HG02642 (cell line): Measurements from ENCODE around the gene PCSK5.
"Not testable (repeated sequence)": the region's sequence is repeated elsewhere in the genome, so short reads cannot be mapped to it uniquely, and the experiment has no call there.

Source experiments
- ATAC-seq: cut with Tn5 transposase; IDR thresholded peaks from one replicate; pipeline ENCODE4 v1.9.1; 2021; ENCODE audit warnings: mild to moderate bottlenecking; ENCODE audit not compliant: unreplicated experiment, poor library complexity

Gene PCSK5

GRCh38 chr9:76289703-76290102, 399.2 kb downstream of the PCSK5 start:
- no peak for ATAC-seq

DNA sequence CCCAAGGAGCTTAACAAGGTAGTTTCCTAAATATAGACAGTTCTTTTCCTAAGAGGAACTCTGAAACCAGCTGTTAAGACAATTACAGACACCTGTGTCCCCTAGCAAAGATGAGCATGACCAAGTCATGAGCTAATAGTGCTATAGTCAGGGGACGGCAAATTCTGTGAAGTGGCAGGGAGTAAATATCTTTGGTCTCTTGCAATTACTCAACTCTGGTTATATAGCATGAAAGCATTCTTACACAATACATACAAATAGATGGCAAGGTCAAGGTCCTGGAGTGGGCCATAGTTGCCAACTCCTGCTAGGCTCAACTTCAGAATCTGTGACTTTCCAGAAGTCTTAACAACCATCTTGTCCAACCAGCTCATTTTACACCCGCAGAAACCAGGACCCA, 400.1 kb downstream of the PCSK5 start:
- ATAC-seq, result no peak

GRCh38 chr9:76292246-76292645, 401.8 kb downstream of the PCSK5 start:
- ATAC-seq, result no peak

DNA sequence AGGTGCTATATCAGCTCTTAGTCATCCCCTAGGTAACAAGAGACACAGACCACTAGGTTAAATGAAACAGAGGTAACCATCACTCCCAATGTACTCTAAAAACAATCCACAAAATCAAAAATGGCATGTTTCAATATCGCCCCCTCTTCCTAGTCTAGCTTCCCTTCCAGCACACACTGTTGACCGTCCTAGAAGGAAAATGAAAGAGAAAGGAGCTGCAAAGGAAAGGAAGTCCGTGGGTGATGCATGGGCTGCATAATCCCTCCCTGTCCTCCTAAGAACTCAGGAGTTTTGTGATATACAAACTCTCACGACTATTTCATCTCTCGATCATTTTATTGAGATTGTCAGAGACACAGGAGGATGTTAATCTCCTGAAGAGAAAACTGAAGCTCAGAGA, 402.2 kb downstream of the PCSK5 start:
- ATAC-seq, result no peak

- ATAC-seq, result no peak
Observed at GRCh38 chr9:76294301-76294700, 403.8 kb downstream of the PCSK5 start.

- no peak for ATAC-seq
Observed at GRCh38 chr9:76296561-76297310, 406.3 kb downstream of the PCSK5 start.

DNA sequence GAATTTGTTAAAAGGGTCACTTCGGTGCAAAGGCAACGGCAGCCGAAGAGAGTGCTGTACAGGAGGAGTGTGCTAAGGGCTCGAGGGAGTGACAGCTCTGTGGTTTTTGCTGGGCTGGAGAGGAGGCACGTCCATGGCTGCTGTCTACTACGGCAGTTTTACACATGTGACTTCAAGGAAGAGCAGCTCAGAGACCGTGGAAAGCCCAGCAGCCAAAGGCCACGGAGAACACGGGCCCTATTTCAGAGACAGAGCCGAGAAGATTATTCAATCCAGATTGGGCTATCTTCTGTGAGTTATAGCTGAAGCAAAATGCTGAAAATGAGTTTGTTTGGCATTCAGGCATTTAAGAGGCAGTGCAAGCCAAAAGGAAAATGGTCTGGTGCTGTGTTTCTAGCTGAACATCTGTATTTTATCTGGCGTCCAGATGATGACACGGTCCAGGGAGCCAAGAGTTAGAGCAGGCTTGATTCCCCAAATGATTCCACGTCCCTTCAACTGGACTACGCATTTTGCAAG, 407.3 kb downstream of the PCSK5 start:
- no peak for ATAC-seq

DNA sequence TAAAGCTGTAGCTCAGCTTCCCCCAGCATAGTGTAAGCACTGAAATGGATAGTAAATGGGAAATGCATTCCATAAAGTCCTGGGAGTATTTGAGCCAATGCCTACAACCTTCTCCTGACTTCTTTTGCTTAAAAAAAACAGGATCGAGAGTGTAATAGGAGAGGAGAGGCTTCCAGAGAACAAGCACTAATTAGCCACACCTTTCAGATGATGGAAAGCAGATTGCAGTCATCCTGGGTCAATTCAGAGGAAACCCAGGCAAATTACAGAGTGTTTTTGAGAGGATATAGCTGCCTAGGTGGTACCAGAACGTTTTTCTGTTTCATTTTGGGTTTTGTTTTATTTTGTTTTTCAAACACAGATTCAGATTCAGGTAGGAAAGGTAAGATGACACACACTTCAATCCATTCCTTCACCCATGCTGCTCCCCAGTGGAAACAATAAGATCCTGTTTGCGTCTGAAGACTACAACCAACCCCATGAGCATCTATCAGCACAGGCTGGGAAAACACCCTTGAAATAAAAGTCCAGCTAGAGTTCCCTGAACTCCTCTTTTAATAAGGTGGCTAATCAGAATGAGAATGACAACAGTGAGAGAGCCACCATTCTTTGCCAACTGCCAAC, 408.2 kb downstream of the PCSK5 start:
- ATAC-seq, result no peak

GRCh38 chr9:76302543-76302942, 412.1 kb downstream of the PCSK5 start:
- ATAC-seq, result no peak

DNA sequence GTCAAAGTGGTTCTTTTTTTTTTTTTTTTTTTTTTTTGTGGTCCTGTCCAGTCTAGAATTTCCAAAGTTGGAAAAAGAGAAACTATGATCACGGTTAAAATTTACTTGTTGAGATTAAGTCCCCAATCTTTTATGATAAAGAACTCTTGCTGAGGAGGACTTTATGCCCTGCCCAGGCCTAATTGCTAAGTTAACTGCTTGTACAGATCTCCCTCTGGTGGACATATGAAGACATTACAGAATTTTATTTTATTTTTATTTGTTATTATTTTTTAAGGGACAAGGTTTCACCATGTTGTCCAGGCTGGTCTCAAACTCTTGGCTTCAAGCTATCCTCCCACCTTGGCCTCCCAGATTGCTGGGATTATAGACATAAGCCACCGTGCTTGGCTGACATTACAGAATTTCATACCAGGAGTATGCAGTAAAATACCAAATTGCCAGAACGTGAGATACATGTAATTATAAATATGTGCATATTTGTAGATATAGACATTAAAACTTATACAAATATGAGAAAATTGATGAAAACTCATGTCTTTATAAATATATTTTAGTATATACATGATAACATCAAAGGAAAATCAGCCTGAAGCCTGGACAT, 412.6 kb downstream of the PCSK5 start:
- ATAC-seq, result no peak

- ATAC-seq, result not testable (repeated sequence)
Observed at GRCh38 chr9:76307047-76307446, 416.6 kb downstream of the PCSK5 start.

DNA sequence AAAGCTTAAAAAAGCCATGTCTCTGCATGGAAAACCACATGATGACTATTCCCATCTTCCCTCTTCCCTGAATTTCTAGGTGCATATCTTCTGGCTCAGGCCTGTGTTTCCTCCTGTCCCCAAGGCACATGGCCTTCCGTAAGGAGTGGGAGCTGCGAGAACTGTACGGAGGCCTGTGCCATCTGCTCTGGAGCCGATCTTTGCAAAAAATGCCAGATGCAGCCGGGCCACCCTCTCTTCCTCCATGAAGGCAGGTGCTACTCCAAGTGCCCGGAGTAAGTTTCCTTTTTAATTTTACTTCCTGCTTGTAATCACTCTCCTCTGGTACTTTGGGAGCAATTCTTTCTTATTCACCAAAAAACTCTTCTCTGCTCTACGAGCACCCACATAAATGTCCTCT, 420.1 kb downstream of the PCSK5 start:
- no peak for ATAC-seq

DNA sequence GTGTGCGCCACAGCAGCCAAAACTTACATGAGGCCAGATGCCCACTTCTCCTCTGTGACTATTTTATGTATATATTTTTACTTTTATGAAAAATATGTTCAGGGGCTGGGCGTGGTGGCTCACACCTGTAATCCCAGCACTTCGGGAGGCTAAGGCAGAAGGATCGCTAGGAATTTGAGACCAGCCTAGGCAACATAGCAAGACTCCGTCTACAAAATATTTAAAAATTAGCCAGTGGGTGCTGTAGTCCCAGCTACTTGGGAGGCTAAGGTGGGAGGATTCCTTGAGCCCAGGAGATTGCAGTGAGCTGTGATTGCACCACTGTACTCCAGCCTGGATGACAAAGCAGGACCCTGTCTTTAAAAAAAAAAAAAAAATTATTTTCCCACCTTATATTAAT, 420.5 kb downstream of the PCSK5 start:
- ATAC-seq, result no peak

GRCh38 chr9:76311537-76311936, 421.1 kb downstream of the PCSK5 start:
- no peak for ATAC-seq

DNA sequence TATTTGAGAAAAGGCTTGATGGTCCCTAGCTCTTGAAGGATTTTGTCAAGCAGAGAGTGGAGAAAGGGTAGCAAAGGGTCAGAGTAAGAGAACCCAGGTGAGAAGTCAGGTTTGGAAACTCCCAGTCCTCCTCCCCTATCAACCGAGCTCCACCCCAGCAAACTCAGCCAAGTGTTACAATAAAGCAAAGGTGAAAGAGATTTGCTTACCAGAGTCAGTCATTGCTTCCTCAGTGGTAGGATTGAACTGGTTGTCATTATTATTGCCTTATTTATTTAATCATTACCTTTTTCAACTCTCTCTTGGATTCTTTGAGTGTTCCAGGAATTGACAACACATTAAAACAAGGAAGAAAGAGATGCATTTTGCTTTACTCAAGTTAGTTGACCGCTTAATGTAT, 423.3 kb downstream of the PCSK5 start:
- ATAC-seq, result no peak

DNA sequence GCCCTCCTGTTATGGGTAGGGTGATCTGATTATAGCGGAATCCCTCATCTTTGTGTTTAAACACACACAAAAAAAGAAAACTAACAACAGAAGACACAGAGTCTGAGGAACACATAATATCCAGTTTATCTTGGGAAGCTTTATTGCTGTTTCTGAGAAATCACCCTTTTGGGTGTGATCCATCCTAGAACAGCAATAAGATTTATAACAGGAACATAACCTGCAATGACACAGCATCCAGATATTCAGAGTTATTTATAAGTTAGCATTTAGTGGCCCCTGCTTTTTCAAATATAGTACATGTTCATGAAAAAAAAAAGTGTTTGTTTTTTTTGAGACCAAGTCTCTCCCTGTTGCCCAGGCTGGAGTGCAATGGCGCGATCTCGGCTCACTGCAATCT, 423.8 kb downstream of the PCSK5 start:
- ATAC-seq, result no peak

DNA sequence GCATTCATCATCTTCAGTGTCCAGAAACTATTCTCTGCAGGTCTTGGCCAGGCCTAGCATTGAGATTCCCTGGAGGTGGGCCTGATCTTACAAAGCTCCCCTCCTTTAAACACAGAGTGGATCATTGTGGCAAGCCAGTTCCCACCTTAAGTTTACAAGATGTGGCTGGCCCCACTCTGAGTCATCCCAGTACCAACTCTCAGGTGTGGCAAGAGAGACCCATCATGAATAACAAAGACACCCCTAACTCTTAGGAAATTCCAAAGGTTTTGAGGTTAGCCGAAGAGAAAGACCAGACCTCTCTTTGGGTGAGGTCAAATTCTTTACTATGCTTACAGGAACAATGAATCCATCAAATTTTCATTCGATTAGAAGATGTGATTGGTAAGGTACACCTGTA, 425.6 kb downstream of the PCSK5 start:
- no peak for ATAC-seq

GRCh38 chr9:76319466-76319865, 429.0 kb downstream of the PCSK5 start:
- ATAC-seq, result not testable (repeated sequence)

DNA sequence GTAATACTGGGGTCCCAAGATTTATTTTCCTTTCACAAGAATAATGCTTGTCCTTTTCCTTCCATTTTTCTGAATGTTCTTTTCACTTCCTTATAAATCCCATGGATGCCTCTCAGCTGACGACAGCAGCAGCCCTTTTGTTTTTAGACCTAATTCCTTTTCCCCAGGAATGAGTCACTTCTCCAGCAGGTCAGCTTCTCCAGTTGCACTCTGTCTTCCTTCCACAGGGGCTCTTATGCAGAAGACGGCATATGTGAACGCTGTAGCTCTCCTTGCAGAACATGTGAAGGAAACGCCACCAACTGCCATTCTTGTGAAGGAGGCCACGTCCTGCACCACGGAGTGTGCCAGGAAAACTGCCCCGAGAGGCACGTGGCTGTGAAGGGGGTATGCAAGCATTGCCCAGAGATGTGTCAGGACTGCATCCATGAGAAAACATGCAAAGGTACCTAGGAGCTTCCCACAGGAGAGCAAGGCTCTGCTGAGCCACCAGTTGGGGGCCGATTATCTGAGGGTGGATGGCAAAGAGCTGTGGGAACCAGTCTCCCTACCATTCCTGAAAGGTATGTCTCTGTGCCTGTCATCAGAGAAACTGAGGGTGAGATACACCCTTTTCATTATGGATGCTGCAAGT, 430.8 kb downstream of the PCSK5 start:
- no peak for ATAC-seq

- ATAC-seq, result no peak
Observed at GRCh38 chr9:76322810-76323209, 432.3 kb downstream of the PCSK5 start.

- ATAC-seq, result no peak
Observed at GRCh38 chr9:76323490-76323889, 433.0 kb downstream of the PCSK5 start.
